NB4 (cell line): ENCODE measurements around the gene GALNT9.

ENCODE experiments used
- DNase-seq: peaks from one replicate; pipeline ENCODE4 v3.0.0; 2010; ENCODE audit warnings: low read depth
- H3K4me3 ChIP-seq: one replicate; pipeline ENCODE4 v1.5.1; 2011; ENCODE audit warnings: mild to moderate bottlenecking, low read depth, low read length, moderate library complexity
- CTCF ChIP-seq: IDR thresholded peaks from one replicate; pipeline ENCODE4 v1.5.1; 2012; ENCODE audit warnings: low read depth, low read length
- MYC ChIP-seq: IDR thresholded peaks from 2 replicates; pipeline ENCODE4 v1.6.1; 2011; ENCODE audit warnings: low read depth, low read length
- POLR2A ChIP-seq: IDR thresholded peaks from 2 replicates; pipeline ENCODE4 v1.6.1; 2011; ENCODE audit warnings: mild to moderate bottlenecking; ENCODE audit not compliant: insufficient read length; ENCODE audit errors: extremely low read depth
- TF ChIP-seq, protein P1 (sequence below): IDR thresholded peaks from 2 replicates; pipeline ENCODE4 v1.6.1; 2011; ENCODE audit warnings: low read depth, low read length

Gene GALNT9

DNA sequence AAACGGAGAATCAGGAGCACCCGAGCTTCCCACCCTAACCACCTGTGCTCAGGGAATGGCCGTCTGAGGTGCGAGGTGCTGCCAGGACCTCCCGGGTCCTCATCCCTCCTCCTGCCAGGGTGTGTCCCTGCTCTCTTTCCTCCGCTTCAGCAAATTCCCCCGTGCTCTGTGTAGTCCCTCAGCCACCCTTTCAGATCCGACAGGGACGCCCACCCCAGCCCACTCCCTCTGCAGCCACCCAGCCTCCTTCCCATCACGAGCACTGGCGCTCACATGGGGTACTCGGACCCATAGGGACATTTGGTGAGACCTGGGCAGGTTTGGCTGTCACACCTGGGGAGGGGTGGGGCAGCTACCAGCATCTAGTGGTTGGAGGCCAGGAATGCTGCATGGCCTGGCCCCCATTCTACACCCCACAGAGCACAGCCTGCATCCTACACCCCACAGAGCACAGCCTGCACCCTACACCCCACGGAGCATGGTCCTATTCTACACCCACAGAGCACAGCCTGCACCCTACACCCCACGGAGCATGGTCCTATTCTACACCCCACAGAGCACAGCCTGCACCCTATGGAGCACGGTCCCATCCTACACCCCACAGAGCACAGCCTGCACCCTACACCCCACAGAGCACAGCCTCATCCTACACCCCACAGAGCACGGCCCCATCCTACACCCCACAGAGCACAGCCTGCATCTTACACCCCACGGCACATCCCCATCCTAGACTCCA is 12.7 kb downstream of the GALNT9 start:
- no peak overlapping the region for H3K4me3 ChIP-seq
- no peak for DNase-seq
- no peak for TF ChIP-seq POLR2A
- no peak for TF ChIP-seq MYC
- TF ChIP-seq, protein P1, sequence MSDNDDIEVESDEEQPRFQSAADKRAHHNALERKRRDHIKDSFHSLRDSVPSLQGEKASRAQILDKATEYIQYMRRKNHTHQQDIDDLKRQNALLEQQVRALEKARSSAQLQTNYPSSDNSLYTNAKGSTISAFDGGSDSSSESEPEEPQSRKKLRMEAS: no peak
- no peak for TF ChIP-seq CTCF

GRCh38 chr12:132315951-132316350 is 13.4 kb downstream of the GALNT9 start:
- DNase-seq: no peak
- H3K4me3 ChIP-seq: no peak overlapping the region
- TF ChIP-seq POLR2A (no peak), CTCF (no peak), MYC (no peak)
- TF ChIP-seq, protein P1: no peak

- no peak for DNase-seq
- no peak for TF ChIP-seq CTCF
- no peak overlapping the region for H3K4me3 ChIP-seq
These were observed 13.9 kb downstream of the GALNT9 start for GRCh38 chr12:132315507-132315906.

DNA sequence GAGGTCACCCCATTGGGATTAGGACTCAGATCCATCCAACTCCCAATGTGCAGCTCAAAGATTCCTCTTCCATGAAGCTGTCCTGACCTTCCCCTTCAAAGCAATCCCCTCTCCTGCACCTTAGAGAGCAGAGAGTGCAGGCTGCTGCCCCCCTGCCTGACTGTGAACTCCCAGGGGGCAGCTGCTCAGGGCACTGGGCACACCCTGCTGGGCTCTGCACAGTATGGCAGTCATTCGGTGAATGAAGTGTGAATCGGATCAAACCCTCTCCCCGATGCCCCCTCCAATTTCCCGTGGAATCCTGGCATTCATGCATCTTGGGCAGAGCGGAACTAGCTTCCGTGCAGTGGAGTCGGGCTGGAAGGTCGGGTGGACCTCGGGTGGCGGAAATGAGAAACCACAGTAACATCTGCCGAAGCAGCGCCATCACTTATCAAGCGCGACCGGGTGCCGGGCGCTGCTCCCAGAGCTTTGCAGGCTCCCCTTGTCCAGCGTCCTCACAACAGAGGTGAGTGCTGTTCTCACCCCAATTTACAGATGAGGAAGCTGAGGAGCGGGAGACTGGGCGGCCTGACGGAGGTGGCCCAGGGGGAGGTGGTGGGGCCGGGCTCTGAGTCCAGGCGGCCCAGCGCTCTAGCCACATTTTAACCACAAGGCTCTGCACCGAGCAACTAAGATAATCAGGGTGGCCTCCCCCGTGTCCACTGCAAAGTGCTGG is 14.7 kb downstream of the GALNT9 start:
- TF ChIP-seq POLR2A (no peak), CTCF (peak; percentile 54), MYC (peak; percentile 66; the same call in 1 of the 2 replicates)
- TF ChIP-seq, protein P1: 0 out of 2 replicates have a peak, but pooled peaks have one; percentile 15
- peak; percentile 90 for DNase-seq

GRCh38 chr12:132314035-132314434 is 15.4 kb downstream of the GALNT9 start:
- TF ChIP-seq CTCF (no peak), POLR2A (no peak), MYC (no peak)
- no peak for DNase-seq
- H3K4me3 ChIP-seq: no peak overlapping the region

More for the DNA sequence above, 14.7 kb downstream of the GALNT9 start:
- H3K4me3 ChIP-seq: peak overlapping the region; percentile 6
